GM10266 (cell line): ENCODE data around the gene TLL1.

Experiments
- DNase-seq: peaks from one replicate; pipeline ENCODE4 v3.0.0; 2012; ENCODE audit errors: extremely low spot score
- CTCF ChIP-seq: IDR thresholded peaks from 2 replicates; pipeline ENCODE4 v1.5.1; 2012; ENCODE audit warnings: mild to moderate bottlenecking, low read depth; ENCODE audit not compliant: control insufficient read depth, insufficient read depth; ENCODE audit errors: missing control alignments

TLL1 gene

GRCh38 chr4:166012129-166013030 is 139.3 kb downstream of the TLL1 start:
- no peak for TF ChIP-seq CTCF
- no peak for DNase-seq

GRCh38 chr4:166014411-166014810 is 141.4 kb downstream of the TLL1 start:
- TF ChIP-seq CTCF: no peak
- no peak for DNase-seq

GRCh38 chr4:166017804-166018203 is 144.8 kb downstream of the TLL1 start:
- no peak for TF ChIP-seq CTCF
- no peak for DNase-seq

- no peak for TF ChIP-seq CTCF
- DNase-seq: no peak
Observed at GRCh38 chr4:166019441-166020220, 146.6 kb downstream of the TLL1 start.

GRCh38 chr4:166021617-166022016 is 148.6 kb downstream of the TLL1 start:
- TF ChIP-seq CTCF: no peak
- DNase-seq: no peak

- no peak for TF ChIP-seq CTCF
Observed at GRCh38 chr4:166034965-166035364, 161.9 kb downstream of the TLL1 start.

GRCh38 chr4:166039822-166040221 is 166.8 kb downstream of the TLL1 start:
- no peak for TF ChIP-seq CTCF
- no peak for DNase-seq

More at GRCh38 chr4:166034965-166035364, 161.9 kb downstream of the TLL1 start:
- DNase-seq: no peak
